NCI-H2196 treated with DMSO at 0.1 percent for 48 hours (cell line): ENCODE measurements around the gene NLRP6.
"Not testable (repeated sequence)": the region's sequence is repeated elsewhere in the genome, so short reads cannot be mapped to it uniquely, and the experiment has no call there.

ENCODE experiments used
- DNase-seq: peaks from one replicate; lab custom pipeline; 2025; ENCODE audit not compliant: unreplicated experiment; lab: John Stamatoyannopoulos, UW

Gene NLRP6

GRCh38 chr11:319121-319887 is 41.1 kb downstream of the NLRP6 start:
- DNase-seq, result not testable (repeated sequence)

GRCh38 chr11:319888-320273 is 41.7 kb downstream of the NLRP6 start:
- not testable (repeated sequence) for DNase-seq

- no peak for DNase-seq
Measured at GRCh38 chr11:324156-324555, 45.9 kb downstream of the NLRP6 start.

GRCh38 chr11:324593-325517 is 46.6 kb downstream of the NLRP6 start:
- DNase-seq, result not testable (repeated sequence)

- DNase-seq, result no peak
Measured at GRCh38 chr11:325796-326591, 47.8 kb downstream of the NLRP6 start.

GRCh38 chr11:326592-326841 is 48.3 kb downstream of the NLRP6 start:
- no peak for DNase-seq

GRCh38 chr11:326842-327580 is 48.8 kb downstream of the NLRP6 start:
- no peak for DNase-seq

- DNase-seq, result no peak
Measured at GRCh38 chr11:327581-327923, 49.3 kb downstream of the NLRP6 start.

GRCh38 chr11:328012-328411 is 49.8 kb downstream of the NLRP6 start:
- no peak for DNase-seq

GRCh38 chr11:328516-329100 is 50.4 kb downstream of the NLRP6 start:
- not testable (repeated sequence) for DNase-seq

- DNase-seq, result no peak
Measured at GRCh38 chr11:329886-330253, 51.7 kb downstream of the NLRP6 start.

- no peak for DNase-seq
Measured at GRCh38 chr11:330307-330693, 52.1 kb downstream of the NLRP6 start.

GRCh38 chr11:330694-331357 is 52.6 kb downstream of the NLRP6 start:
- DNase-seq, result no peak

- DNase-seq, result no peak
Measured at GRCh38 chr11:331358-332060, 53.3 kb downstream of the NLRP6 start.

GRCh38 chr11:332651-333480 is 54.7 kb downstream of the NLRP6 start:
- DNase-seq, result no peak

GRCh38 chr11:333616-334263 is 55.5 kb downstream of the NLRP6 start:
- not testable (repeated sequence) for DNase-seq

- DNase-seq, result no peak
Measured at GRCh38 chr11:334264-334994, 56.2 kb downstream of the NLRP6 start.
